H1 (cell line): ENCODE results near the gene HSH2D. TPM values are rescaled to one million over a fixed set of nuclear protein-coding genes. Genes with fewer than 3 reads are reported as not detected.

Source experiments
- CTCF ChIA-PET: fragments of 300-600 bp; sonication (Branson Sonifier 250); formaldehyde crosslinking; loops from one replicate; lab custom pipeline; 2021; ENCODE audit not compliant: partially characterized antibody; lab: Charles Lee
- POLR2A ChIA-PET: fragments of 300-600 bp; sonication (Branson Sonifier 250); formaldehyde crosslinking; loops from one replicate; lab custom pipeline; 2021; ENCODE audit warnings: inconsistent platforms; ENCODE audit not compliant: partially characterized antibody; lab: Charles Lee
- DNase-seq, 2 experiments: peaks; one replicate each; pipeline versions ENCODE4 v3.0.0 to v3.0.0-alpha.2; 2010 to 2022; ENCODE audit warnings: low spot score in 2 of 2, low read depth in 1 of 2, mixed read lengths in 1 of 2
- FAIRE-seq: peaks from 2 replicates; lab custom pipeline; 2011; peaks lifted over from hg19 to GRCh38; lab: Jason Lieb, UNC
- H2AFZ ChIP-seq: 2 replicates; pipeline ENCODE4 v1.8.1; 2012; ENCODE audit warnings: low read length, inconsistent platforms
- H2AK5ac ChIP-seq: 2 replicates; pipeline ENCODE4 v1.6.1; 2013; ENCODE audit warnings: low read depth, low read length
- H2BK120ac ChIP-seq: replicated peaks from 2 replicates; pipeline ENCODE3; 2013; ENCODE audit warnings: low read depth, low read length, inconsistent platforms
- H2BK12ac ChIP-seq: 2 replicates; pipeline ENCODE4 v1.6.1; 2013; ENCODE audit warnings: low read depth, low read length
- H2BK15ac ChIP-seq: 2 replicates; pipeline ENCODE4 v1.6.1; 2013; ENCODE audit warnings: low read length
- H2BK20ac ChIP-seq: 2 replicates; pipeline ENCODE4 v1.6.1; 2013; ENCODE audit warnings: low read length
- H2BK5ac ChIP-seq: 2 replicates; pipeline ENCODE4 v1.6.1; 2013; ENCODE audit warnings: low read depth, low read length
- H3K14ac ChIP-seq: 2 replicates; pipeline ENCODE4 v1.6.1; 2013; ENCODE audit warnings: inconsistent platforms; ENCODE audit not compliant: insufficient read length
- H3K18ac ChIP-seq: 2 replicates; pipeline ENCODE4 v1.6.1; 2013; ENCODE audit warnings: low read length; ENCODE audit errors: extremely low read depth
- H3K23ac ChIP-seq: 2 replicates; pipeline ENCODE4 v1.6.1; 2013; ENCODE audit warnings: inconsistent platforms; ENCODE audit not compliant: insufficient read length
- H3K23me2 ChIP-seq: 2 replicates; pipeline ENCODE4 v1.6.1; 2013; ENCODE audit warnings: low read depth, low read length
- H3K27ac ChIP-seq: 2 replicates; pipeline ENCODE4 v1.6.1; 2011; ENCODE audit warnings: low read depth, low read length, inconsistent platforms
- H3K27me3 ChIP-seq, 4 experiments: replicated peaks in 1 of 4; 1 replicate in 1 of 4; 2 replicates in 3 of 4; pipeline versions ENCODE4 v1.6.1 to v1.8.1; 2011 to 2013; ENCODE audit warnings: low read length in 3 of 4, mild to moderate bottlenecking in 3 of 4, inconsistent platforms in 2 of 4, mixed read lengths in 2 of 4, moderate library complexity in 1 of 4; ENCODE audit not compliant: control insufficient read depth in 3 of 4, insufficient read depth in 3 of 4; ENCODE audit errors: extremely low read depth in 1 of 4
- H3K36me3 ChIP-seq, 4 experiments: 2 replicates each; pipeline versions ENCODE4 v1.6.1 to v1.8.1; 2011 to 2013; ENCODE audit warnings: mild to moderate bottlenecking in 4 of 4, low read length in 3 of 4, moderate library complexity in 2 of 4, control low read depth in 1 of 4, inconsistent platforms in 1 of 4; ENCODE audit not compliant: insufficient read depth in 4 of 4, control insufficient read depth in 2 of 4
- H3K4ac ChIP-seq: replicated peaks from 2 replicates; pipeline ENCODE3; 2013; ENCODE audit warnings: low read length, low read depth, mixed read lengths, inconsistent platforms; ENCODE audit not compliant: insufficient read length
- H3K4me1 ChIP-seq, 4 experiments: replicated peaks in 1 of 4; 1 replicate in 1 of 4; 2 replicates in 3 of 4; pipeline versions ENCODE4 v1.6.1 to v1.8.1; 2011 to 2013; ENCODE audit warnings: low read length in 3 of 4, inconsistent platforms in 2 of 4, mixed read lengths in 1 of 4; ENCODE audit not compliant: insufficient read depth in 4 of 4, control insufficient read depth in 3 of 4
- H3K4me2 ChIP-seq, 2 experiments: 2 replicates each; pipeline versions ENCODE4 v1.6.1 to v1.8.1; 2011 to 2013; ENCODE audit warnings: low read depth in 2 of 2, low read length in 2 of 2, control low read depth in 1 of 2, inconsistent platforms in 1 of 2, mild to moderate bottlenecking in 1 of 2; ENCODE audit not compliant: insufficient read depth in 1 of 2
- H3K4me3 ChIP-seq, 4 experiments: fragments of 200-600, 300-600 bp in 1 of 4; sonication (generic), shearing (Covaris generic), sonication (Bioruptor Twin) in 1 of 4; 2 replicates each; pipeline versions ENCODE4 v1.5.1 to v1.8.1; 2011 to 2016; ENCODE audit warnings: low read length in 4 of 4, low read depth in 3 of 4, control low read depth in 2 of 4, inconsistent platforms in 2 of 4, mild to moderate bottlenecking in 2 of 4, mixed read lengths in 1 of 4, moderate library complexity in 1 of 4; ENCODE audit not compliant: insufficient read depth in 2 of 4; ENCODE audit errors: extremely low read depth in 1 of 4
- H3K56ac ChIP-seq: replicated peaks from 2 replicates; pipeline ENCODE3; 2013; ENCODE audit warnings: low read depth, mild to moderate bottlenecking, mixed read lengths, low read length, inconsistent platforms; ENCODE audit not compliant: insufficient read length
- H3K79me1 ChIP-seq: 2 replicates; pipeline ENCODE4 v1.6.1; 2013; ENCODE audit warnings: low read depth, low read length, control low read depth
- H3K79me2 ChIP-seq, 2 experiments: 2 replicates each; pipeline versions ENCODE4 v1.6.1 to v1.8.1; 2012 to 2013; ENCODE audit warnings: low read length in 2 of 2, mild to moderate bottlenecking in 2 of 2, inconsistent platforms in 1 of 2; ENCODE audit not compliant: insufficient read depth in 2 of 2, control insufficient read depth in 1 of 2
- H3K9ac ChIP-seq, 4 experiments: replicated peaks in 1 of 4; 1 replicate in 1 of 4; 2 replicates in 3 of 4; pipeline versions ENCODE4 v1.6.1 to v1.8.1; 2011 to 2013; ENCODE audit warnings: low read depth in 3 of 4, low read length in 3 of 4, control low read depth in 2 of 4, mild to moderate bottlenecking in 2 of 4, moderate library complexity in 2 of 4, inconsistent platforms in 1 of 4; ENCODE audit errors: extremely low read depth in 1 of 4
- H3K9me3 ChIP-seq, 2 experiments: 2 replicates each; pipeline versions ENCODE4 v1.6.1 to v1.8.1; 2012 to 2013; ENCODE audit warnings: mild to moderate bottlenecking in 2 of 2, moderate library complexity in 2 of 2, control low read depth in 1 of 2, inconsistent platforms in 1 of 2, low read depth in 1 of 2, low read length in 1 of 2, mixed read lengths in 1 of 2; ENCODE audit not compliant: insufficient read depth in 2 of 2
- H4K20me1 ChIP-seq, 2 experiments: replicated peaks in 1 of 2; 2 replicates each; pipeline versions ENCODE3 to v1.8.1; 2011 to 2013; ENCODE audit warnings: inconsistent platforms in 2 of 2, low read length in 2 of 2, mild to moderate bottlenecking in 1 of 2; ENCODE audit not compliant: insufficient read depth in 2 of 2, control insufficient read depth in 1 of 2
- H4K5ac ChIP-seq: 2 replicates; pipeline ENCODE4 v1.6.1; 2013; ENCODE audit warnings: low read length, low read depth, mixed read lengths, inconsistent platforms; ENCODE audit not compliant: insufficient read length
- H4K8ac ChIP-seq: 2 replicates; pipeline ENCODE4 v1.8.0; 2013; ENCODE audit warnings: mild to moderate bottlenecking, moderate library complexity, low read length, inconsistent platforms; ENCODE audit not compliant: insufficient read depth; ENCODE audit errors: extremely low read depth
- H4K91ac ChIP-seq: replicated peaks from 2 replicates; pipeline ENCODE3; 2013; ENCODE audit warnings: low read length, mixed read lengths, inconsistent platforms; ENCODE audit not compliant: insufficient read length
- POLR2AphosphoS5 ChIP-seq: IDR thresholded peaks from 2 replicates; pipeline ENCODE4 v1.6.1; 2011; ENCODE audit warnings: low read depth, low read length
- SIRT6 ChIP-seq: IDR thresholded peaks from one replicate; pipeline ENCODE4 v1.7.1; 2012; ENCODE audit warnings: low read length, inconsistent platforms
- USF2 ChIP-seq: IDR thresholded peaks from 2 replicates; pipeline ENCODE4 v1.6.1; 2011; ENCODE audit warnings: low read length, improper control_type of control experiment
- WGBS, 2 experiments: shearing (Covaris generic) in 1 of 2; methylation state at CpG; one replicate each; pipeline versions ENCODE4 v1.1.6 to v1.1.7; 2013 to 2015; ENCODE audit warnings: low lambda C conversion rate in 2 of 2, mixed read lengths in 2 of 2, inconsistent platforms in 1 of 2, low coverage in 1 of 2, missing lambda C conversion rate in 1 of 2; ENCODE audit not compliant: insufficient replicate concordance in 2 of 2, insufficient coverage in 1 of 2, insufficient read length in 1 of 2; ENCODE audit errors: extremely low coverage in 1 of 2, missing lambda C conversion rate in 1 of 2; 5-methylcytosine and 5-hydroxymethylcytosine counted together
- polyA plus RNA-seq, 7 experiments: library from polyadenylated mRNA; depleted of rRNA in 3 of 7; stranded (reverse) in 5 of 7; unstranded in 2 of 7; fragments of >200 nt in 5 of 7; fragments of 200-250 nt in 2 of 7; gene quantifications; 1 replicate in 5 of 7; 2 replicates in 1 of 7; 4 replicates in 1 of 7; pipeline versions ENCODE4 v1.2.1 to v1.2.3, GENCODE V29; 2011 to 2013; ENCODE audit warnings: missing spikeins in 2 of 7, mixed read lengths in 2 of 7
- total RNA-seq: library from RNA; stranded (reverse); fragmentation: NEBNext Ultra II Directional; extraction: Animal tissue kit (Norgen Biotek cat#: 25700); gene quantifications from 2 replicates; pipeline ENCODE4 v1.2.1, GENCODE V29; 2021
- TF ChIP-seq, protein P1 (sequence below): IDR thresholded peaks from 2 replicates; pipeline ENCODE4 v1.6.1; 2012; ENCODE audit warnings: low read length, inconsistent platforms

HSH2D gene
- total and polyA plus RNA-seq, 2 of the 8 experiments (the other 6 are each of a cell fraction or from before 2014, with no cell fraction given), result 0.67 to 1.6 TPM

DNA sequence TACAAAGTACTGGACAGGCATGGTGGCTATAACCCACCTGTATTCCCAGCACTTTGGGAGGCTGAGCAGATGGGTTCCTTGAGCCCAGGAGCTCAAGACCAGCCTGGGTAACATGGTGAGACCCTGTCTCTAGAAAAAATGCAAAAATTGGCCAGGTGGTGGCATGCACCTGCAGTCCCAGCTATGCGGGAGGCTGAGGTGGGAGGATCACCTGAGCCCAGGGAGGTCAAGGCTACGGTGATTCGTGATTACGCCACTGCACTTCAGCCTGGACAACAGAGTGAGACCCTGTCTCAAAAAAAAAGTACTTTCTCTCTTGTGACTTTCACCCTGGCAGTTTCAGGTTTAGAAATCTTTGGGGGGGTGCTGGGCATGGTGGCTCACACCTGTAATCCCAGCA, 43.0 kb upstream of the HSH2D start:
- Histone ChIP-seq H3K27ac (no peak overlapping the region), H2BK15ac (no peak overlapping the region), H3K14ac (no peak overlapping the region), H4K20me1 (peaks cover 0 to 2% of the 10 kb centered on the region in 2 experiments), H3K36me3 (peaks cover 11 to 69% (median 49%) of the 10 kb centered on the region in 4 experiments), H2BK5ac (no peak overlapping the region), H4K5ac (no peak overlapping the region), H3K23me2 (no peaks in the 10 kb centered on the region; the same call in 1 of the 2 replicates), H3K79me1 (no peaks in the 10 kb centered on the region), H2BK20ac (no peak overlapping the region), H2AFZ (no peak overlapping the region), H3K79me2 (no peaks in the 10 kb centered on the region), H4K91ac (no peak overlapping the region), H3K4me3 (no peak overlapping the region), H3K4me1 (no peaks in the 10 kb centered on the region), H3K9ac (no peak overlapping the region), H3K27me3 (no peaks in the 10 kb centered on the region), H3K4ac (no peak overlapping the region), H3K4me2 (no peak overlapping the region), H3K56ac (no peak overlapping the region), H2BK12ac (no peak overlapping the region), H2BK120ac (no peak overlapping the region), H4K8ac (no peak overlapping the region), H3K18ac (no peak overlapping the region), H3K9me3 (no peaks in the 10 kb centered on the region), H3K23ac (no peak overlapping the region), H2AK5ac (no peak overlapping the region)
- TF ChIP-seq SIRT6, result no peak
- TF ChIP-seq POLR2AphosphoS5, result peak; percentile 56; the same call in 1 of the 2 replicates
- TF ChIP-seq USF2, result no peak
- TF ChIP-seq, protein P1, sequence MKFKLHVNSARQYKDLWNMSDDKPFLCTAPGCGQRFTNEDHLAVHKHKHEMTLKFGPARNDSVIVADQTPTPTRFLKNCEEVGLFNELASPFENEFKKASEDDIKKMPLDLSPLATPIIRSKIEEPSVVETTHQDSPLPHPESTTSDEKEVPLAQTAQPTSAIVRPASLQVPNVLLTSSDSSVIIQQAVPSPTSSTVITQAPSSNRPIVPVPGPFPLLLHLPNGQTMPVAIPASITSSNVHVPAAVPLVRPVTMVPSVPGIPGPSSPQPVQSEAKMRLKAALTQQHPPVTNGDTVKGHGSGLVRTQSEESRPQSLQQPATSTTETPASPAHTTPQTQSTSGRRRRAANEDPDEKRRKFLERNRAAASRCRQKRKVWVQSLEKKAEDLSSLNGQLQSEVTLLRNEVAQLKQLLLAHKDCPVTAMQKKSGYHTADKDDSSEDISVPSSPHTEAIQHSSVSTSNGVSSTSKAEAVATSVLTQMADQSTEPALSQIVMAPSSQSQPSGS, result no peak
- CTCF ChIA-PET, result interaction anchor here (0.5 to 1.7 kb wide), 6 partner anchors 11 to 84 kb away, joined by 3 to 6 read pairs (median 4); partner anchors contain the start of gene RAB8A
- WGBS, 2 experiments, result 92% methylated on average over 4 of the region's 4 CpGs; no CpG with 5 or more reads in 1 of the 2 experiments
- POLR2A ChIA-PET, result interaction anchor here (1.1 to 37.0 kb wide), 3 partner anchors 9 to 34 kb away, joined by 3 to 582 read pairs (median 4); partner anchors contain the start of gene TPM4
- FAIRE-seq (no peak), DNase-seq (no peak)
